Measurements from ENCODE around the gene RLBP1.

The RLBP1 gene

DNA sequence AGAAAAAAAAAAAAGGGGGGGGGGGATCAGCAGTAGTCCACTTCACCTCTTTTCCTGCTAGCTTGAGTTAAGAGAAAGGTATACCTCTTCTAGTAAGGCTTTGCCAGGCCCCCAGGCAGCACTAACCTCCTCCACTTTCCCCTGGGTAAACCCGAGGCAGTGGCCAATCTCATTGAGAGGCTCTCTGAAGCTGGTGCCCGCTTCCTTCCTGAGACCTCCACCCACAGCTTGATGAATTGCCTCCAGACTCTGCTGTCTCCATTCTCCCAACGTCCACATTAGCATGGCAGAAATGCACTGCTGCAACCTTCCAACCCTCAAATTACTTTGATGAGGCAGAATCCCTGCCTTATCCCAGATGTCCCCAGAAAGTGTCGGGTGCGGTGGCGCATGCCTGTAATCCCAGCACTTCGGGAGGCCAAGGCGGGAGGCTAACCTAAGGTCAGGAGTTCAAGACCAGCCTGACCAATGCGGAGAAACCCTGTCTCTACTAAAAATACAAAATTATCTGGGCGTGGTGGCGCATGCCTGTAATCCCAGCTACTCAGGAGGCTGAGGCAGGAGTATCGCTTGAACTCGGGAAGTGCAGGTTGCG is 15.3 kb downstream of the RLBP1 start:
- no peak overlapping the region for H3K4me3 ChIP-seq (ENCODE audit: low read length)
- TF ChIP-seq, protein P1, sequence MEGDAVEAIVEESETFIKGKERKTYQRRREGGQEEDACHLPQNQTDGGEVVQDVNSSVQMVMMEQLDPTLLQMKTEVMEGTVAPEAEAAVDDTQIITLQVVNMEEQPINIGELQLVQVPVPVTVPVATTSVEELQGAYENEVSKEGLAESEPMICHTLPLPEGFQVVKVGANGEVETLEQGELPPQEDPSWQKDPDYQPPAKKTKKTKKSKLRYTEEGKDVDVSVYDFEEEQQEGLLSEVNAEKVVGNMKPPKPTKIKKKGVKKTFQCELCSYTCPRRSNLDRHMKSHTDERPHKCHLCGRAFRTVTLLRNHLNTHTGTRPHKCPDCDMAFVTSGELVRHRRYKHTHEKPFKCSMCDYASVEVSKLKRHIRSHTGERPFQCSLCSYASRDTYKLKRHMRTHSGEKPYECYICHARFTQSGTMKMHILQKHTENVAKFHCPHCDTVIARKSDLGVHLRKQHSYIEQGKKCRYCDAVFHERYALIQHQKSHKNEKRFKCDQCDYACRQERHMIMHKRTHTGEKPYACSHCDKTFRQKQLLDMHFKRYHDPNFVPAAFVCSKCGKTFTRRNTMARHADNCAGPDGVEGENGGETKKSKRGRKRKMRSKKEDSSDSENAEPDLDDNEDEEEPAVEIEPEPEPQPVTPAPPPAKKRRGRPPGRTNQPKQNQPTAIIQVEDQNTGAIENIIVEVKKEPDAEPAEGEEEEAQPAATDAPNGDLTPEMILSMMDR (conservative IDR thresholded peaks at IDR 0.05; ENCODE audit: low read length): no peak
- DNase-seq (ENCODE audit: low read depth): no peak

DNA sequence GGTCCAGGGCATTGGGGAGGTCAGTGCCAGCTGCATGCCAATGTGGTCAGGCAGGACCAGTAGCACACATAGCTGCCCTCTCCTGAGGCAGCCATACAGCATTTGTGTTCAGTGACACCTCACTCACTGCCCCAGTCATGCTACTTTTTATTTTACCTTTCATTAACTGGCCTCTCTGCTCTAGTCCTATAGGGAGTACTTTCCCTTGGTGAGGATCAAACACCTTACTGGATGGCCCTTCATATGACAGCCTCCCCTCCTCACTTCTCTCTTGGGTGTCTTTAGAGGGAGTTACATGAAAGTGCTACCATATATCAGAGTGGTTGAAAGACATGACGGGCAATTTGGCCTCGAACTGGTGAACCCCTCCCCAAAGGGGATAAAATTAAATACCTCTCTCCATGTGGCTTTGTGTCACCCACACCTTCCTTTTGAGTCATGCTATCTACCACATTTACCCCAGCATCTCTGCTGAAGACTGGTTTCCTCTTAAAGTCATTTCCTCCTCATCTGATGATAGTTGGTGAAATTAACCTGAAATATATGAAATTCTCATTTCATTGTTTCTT is 17.6 kb downstream of the RLBP1 start:
- TF ChIP-seq, protein P1 (conservative IDR thresholded peaks at IDR 0.05; ENCODE audit: low read length): no peak
- DNase-seq (ENCODE audit: low read depth): no peak
- H3K4me3 ChIP-seq (ENCODE audit: low read length): no peak overlapping the region

DNA sequence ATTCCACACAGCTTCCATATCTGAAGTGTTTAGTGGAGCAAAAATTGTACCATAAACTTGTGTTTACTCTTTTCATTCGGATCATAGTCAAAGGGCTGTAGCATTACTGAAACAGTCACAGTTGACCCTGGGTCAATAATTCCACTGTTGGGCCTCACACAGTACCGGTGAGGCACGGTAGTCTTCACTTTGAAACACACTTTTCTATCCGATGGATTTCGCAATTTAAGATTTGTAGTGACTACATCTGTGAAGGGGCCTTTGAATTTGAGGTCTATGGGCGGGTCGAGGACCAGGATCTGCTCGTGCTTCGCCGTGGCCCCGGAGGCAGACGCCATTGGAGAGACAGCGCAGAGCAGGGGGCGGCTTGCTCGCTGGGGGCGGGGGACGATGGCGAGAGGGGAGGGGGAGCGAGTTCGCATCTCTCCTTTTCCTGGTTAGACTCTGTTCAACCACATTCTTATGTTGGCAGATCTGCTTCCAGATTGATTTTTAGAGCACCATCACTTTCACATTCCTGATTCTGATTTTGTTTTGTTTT is 19.8 kb downstream of the RLBP1 start:
- DNase-seq (ENCODE audit: low read depth): no peak
- TF ChIP-seq, protein P1 (conservative IDR thresholded peaks at IDR 0.05; ENCODE audit: low read length): no peak
- no peak overlapping the region for H3K4me3 ChIP-seq (ENCODE audit: low read length)

DNA sequence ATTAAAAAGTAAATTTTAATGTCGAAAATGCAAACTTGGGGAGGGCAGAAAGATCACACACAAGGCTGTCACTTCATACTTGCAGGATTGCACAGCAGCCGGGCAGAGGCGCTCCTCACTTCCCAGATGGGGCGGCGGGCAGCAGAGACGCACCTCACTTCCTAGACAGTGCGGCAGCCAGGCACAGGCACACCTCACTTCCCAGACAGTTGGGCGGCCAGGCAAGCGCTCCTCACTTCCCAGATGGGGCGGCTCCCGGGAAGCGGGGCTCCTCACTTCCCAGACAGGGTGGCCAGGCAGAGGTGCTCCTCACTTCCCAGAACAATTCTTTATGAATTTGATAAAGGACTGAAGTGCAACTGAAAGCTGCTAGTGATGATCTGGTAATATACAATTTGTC is 21.2 kb downstream of the RLBP1 start:
- H3K4me3 ChIP-seq (ENCODE audit: low read length): no peak overlapping the region
- TF ChIP-seq, protein P1 (conservative IDR thresholded peaks at IDR 0.05; ENCODE audit: low read length): no peak
- DNase-seq (ENCODE audit: low read depth): no peak

DNA sequence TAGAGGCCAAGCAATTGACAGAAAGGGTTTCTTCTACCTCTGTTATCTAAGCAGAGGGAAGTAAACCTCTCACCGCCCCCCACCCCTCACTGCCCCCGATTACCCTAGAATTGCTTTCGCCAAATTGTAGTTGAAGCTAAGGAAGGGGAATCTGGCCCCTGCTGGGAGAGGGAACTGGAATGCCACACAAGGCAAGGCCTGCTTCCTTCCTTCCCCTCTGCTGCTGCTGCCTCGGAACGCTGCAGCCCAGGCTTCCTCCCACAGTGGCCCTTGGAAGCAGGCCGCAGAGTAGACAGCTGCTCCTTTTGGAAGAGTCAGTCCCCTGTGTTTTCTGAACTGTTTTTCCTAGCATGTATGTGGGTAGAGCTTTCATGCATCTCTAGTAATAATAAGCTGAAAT is 21.6 kb downstream of the RLBP1 start:
- DNase-seq (ENCODE audit: low read depth): no peak
- TF ChIP-seq, protein P1 (conservative IDR thresholded peaks at IDR 0.05; ENCODE audit: low read length): no peak
- no peak overlapping the region for H3K4me3 ChIP-seq (ENCODE audit: low read length)

DNA sequence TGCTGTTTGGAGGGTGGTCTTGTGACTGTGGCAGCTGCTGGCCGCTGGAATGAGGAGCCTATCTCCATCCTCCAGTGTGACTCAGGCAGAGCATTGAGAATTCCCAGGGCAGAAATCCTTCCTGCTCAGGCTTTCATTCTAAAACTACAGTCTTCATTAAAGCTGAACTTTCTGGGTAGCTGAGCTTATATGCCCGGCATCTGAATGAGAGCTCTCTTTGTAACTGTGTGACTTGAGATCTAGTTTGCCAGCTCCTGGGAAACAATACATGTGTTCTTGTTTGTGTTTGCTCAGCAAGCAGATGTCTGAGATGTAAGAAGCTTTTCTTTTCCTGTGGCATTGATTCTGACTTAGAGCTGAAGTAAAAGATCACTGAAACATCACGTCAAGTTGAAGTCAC is 22.4 kb downstream of the RLBP1 start:
- no peak overlapping the region for H3K4me3 ChIP-seq (ENCODE audit: low read length)
- TF ChIP-seq, protein P1 (conservative IDR thresholded peaks at IDR 0.05; ENCODE audit: low read length): no peak
- no peak for DNase-seq (ENCODE audit: low read depth)

DNA sequence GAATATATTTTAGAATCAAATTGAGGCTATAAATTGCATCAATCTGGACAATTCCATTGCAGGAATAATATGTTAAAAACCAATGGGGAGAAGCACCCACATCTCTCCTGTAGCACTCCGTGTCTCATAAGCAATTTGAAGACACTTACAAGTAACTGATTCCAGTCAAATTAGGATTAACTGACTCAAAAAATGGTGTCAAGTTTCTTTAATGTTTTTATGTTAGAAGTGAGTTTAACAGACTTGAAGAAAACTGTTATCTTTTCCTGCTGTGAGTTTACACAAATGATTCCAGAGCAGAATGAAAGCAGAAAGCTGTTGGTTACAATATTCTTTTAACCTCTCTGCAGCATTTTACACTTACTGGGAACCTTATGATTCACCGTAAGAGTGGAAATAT is 23.2 kb downstream of the RLBP1 start:
- no peak overlapping the region for H3K4me3 ChIP-seq (ENCODE audit: low read length)
- TF ChIP-seq, protein P1 (conservative IDR thresholded peaks at IDR 0.05; ENCODE audit: low read length): no peak
- no peak for DNase-seq (ENCODE audit: low read depth)
